ENCODE results near the gene TMCC3.

GRCh38 chr12:94575024-94575423 is 75.3 kb downstream of the TMCC3 start:
- TF ChIP-seq CTCF (IDR thresholded peaks at IDR 0.05) (no peak), POLR2A (IDR thresholded peaks at IDR 0.05) (no peak)
